ENCODE data around the gene KIF26B. TPM values are rescaled to one million over a fixed set of nuclear protein-coding genes. Genes with fewer than 3 reads are reported as not detected.

Gene KIF26B
- total RNA-seq, 2 donors from 2014 or later: 0.30 to 0.35 TPM

DNA sequence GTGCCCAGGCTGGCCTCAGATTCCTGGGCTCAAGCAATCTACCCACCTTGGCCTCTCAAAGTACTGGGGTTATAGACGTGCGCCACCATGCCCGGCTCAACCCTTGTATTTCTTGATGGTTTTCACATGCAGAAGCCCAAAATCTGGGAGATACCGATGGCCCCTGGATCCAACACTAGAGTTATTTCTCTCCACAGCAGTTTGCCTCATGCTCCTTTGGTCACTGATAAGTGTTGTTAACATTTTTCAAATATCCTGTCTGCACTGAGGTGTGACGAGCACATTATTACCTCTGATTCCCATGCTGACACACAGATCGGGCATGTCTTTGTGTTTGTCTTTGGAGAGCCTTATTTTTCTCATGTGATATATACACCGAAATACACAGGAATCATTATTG, 107.0 kb downstream of the KIF26B start:
- H3K27ac ChIP-seq: no peak overlapping the region
- no peaks in the 10 kb centered on the region for H3K36me3 ChIP-seq
- H3K9ac ChIP-seq (ENCODE audit: low read depth in 2 of 2, low read length in 2 of 2): no peak overlapping the region
- no peak for DNase-seq
- H3K4me1 ChIP-seq: no peaks in the 10 kb centered on the region
- no peaks in the 10 kb centered on the region for H3K9me3 ChIP-seq
- TF ChIP-seq, protein P1, sequence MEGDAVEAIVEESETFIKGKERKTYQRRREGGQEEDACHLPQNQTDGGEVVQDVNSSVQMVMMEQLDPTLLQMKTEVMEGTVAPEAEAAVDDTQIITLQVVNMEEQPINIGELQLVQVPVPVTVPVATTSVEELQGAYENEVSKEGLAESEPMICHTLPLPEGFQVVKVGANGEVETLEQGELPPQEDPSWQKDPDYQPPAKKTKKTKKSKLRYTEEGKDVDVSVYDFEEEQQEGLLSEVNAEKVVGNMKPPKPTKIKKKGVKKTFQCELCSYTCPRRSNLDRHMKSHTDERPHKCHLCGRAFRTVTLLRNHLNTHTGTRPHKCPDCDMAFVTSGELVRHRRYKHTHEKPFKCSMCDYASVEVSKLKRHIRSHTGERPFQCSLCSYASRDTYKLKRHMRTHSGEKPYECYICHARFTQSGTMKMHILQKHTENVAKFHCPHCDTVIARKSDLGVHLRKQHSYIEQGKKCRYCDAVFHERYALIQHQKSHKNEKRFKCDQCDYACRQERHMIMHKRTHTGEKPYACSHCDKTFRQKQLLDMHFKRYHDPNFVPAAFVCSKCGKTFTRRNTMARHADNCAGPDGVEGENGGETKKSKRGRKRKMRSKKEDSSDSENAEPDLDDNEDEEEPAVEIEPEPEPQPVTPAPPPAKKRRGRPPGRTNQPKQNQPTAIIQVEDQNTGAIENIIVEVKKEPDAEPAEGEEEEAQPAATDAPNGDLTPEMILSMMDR (IDR thresholded peaks at IDR 0.05): no peak
- intact Hi-C loops (cut with DNase I): no loop called here
- H3K27me3 ChIP-seq: peaks cover 7% of the 10 kb centered on the region
- H3K4me3 ChIP-seq: no peak overlapping the region

DNA sequence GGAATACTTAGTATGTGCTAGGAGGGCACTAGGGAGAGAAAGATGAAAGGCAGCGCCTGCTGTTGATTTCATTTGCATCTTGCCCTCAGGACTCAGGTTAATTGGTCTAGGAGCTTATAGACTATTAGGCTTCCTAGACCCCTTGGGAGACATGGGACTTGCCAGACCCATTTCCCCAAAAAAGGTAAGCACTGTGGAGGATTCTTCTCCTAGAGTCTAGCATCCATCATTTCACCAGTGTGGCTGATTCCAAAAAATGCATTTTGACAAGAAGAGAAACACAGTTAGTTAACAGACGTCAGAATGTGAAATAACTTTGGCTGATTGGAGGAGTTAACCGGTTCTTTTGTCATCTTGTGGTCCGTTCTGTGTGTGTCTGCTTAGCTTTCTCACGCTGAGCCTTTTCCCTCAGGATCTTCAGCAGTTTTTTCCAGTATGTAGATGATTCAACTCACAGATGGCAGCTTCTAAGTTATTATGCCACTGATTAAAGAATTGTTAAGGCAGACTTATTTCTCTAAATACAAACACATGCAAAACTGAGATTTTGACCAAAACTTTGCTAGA, 108.8 kb downstream of the KIF26B start:
- intact Hi-C loops (cut with DNase I): no loop called here
- TF ChIP-seq, protein P1 (IDR thresholded peaks at IDR 0.05): no peak
- H3K27me3 ChIP-seq: peaks cover 7% of the 10 kb centered on the region
- H3K9ac ChIP-seq (ENCODE audit: low read depth in 2 of 2, low read length in 2 of 2): no peak overlapping the region
- no peaks in the 10 kb centered on the region for H3K4me1 ChIP-seq
- no peak overlapping the region for H3K27ac ChIP-seq
- no peaks in the 10 kb centered on the region for H3K9me3 ChIP-seq
- H3K36me3 ChIP-seq: no peaks in the 10 kb centered on the region
- H3K4me3 ChIP-seq: no peak overlapping the region
- DNase-seq: no peak

DNA sequence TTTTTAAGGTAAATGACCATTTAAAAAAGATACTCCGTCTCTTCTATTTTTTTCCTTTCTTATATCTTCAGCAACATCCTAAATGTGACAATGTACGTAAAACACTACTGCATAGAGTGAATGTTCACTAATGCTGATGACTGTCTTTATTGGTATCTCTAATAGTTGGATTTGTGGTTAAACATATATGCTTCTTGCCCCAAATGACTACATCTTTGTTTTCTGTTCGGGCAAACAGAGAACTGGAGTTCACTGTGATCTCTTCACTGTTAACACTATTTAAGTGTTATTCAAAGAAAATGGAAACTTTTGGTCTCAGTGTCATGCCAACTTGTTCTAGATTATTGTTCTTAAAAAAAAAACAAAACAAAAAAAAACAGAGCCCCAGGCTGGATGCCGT, 109.4 kb downstream of the KIF26B start:
- no peaks in the 10 kb centered on the region for H3K36me3 ChIP-seq
- H3K27me3 ChIP-seq: peaks cover 7% of the 10 kb centered on the region
- H3K4me1 ChIP-seq: no peaks in the 10 kb centered on the region
- no peak overlapping the region for H3K9ac ChIP-seq (ENCODE audit: low read depth in 2 of 2, low read length in 2 of 2)
- no peak for DNase-seq
- H3K27ac ChIP-seq: no peak overlapping the region
- H3K9me3 ChIP-seq: no peaks in the 10 kb centered on the region
- intact Hi-C loops (cut with DNase I): no loop called here
- TF ChIP-seq, protein P1 (IDR thresholded peaks at IDR 0.05): no peak
- H3K4me3 ChIP-seq: no peak overlapping the region

DNA sequence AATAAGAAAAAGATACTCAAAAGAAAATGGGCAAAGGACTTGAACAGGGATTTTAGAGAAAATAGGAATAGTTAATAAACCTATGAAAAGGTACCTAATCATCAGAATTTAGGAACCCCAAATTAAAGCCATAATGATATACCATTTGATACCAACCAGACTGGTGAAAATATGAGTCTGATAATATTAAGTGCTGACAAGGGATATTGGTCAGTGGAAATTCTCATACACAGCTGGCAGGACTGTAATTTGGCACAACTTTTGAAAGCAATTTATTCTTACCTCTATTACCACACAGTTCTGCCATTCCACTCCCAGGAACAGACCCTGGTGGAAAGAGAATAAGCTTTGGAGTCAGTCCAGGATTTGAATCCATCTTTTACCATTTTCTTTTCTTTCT, 111.3 kb downstream of the KIF26B start:
- Histone ChIP-seq H3K27me3 (peaks cover 7% of the 10 kb centered on the region), H3K9me3 (no peaks in the 10 kb centered on the region), H3K36me3 (no peaks in the 10 kb centered on the region), H3K4me1 (no peaks in the 10 kb centered on the region), H3K9ac (ENCODE audit: low read depth in 2 of 2, low read length in 2 of 2) (no peak overlapping the region), H3K27ac (no peak overlapping the region), H3K4me3 (no peak overlapping the region)
- intact Hi-C loops (cut with DNase I): no loop called here
- TF ChIP-seq, protein P1 (IDR thresholded peaks at IDR 0.05): no peak
- DNase-seq: no peak

DNA sequence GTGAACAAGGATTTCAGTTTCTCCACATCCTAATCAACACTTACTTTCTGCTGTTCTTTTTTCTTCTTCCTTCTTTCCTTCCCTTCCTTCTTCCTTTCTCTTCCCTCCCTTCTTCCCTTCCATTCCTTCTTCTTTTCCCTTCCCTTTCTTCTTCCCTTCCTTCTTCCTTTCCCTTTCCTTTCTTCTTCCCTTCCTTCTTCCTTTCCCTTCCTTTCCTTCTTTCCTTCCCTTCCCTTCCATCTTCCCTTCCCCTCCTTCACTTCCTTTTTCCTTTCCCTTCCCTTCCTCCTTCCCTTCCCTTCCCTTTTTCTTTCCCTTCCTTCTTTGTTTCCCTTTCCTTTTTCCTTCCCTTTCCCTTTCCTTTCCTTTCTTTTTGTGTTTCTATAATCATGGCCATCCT, 115.3 kb downstream of the KIF26B start:
- Histone ChIP-seq H3K9ac (ENCODE audit: low read depth in 2 of 2, low read length in 2 of 2) (no peak overlapping the region), H3K4me1 (no peaks in the 10 kb centered on the region), H3K4me3 (no peak overlapping the region), H3K27me3 (no peaks in the 10 kb centered on the region), H3K27ac (no peak overlapping the region), H3K36me3 (no peaks in the 10 kb centered on the region), H3K9me3 (no peaks in the 10 kb centered on the region)
- TF ChIP-seq, protein P1 (IDR thresholded peaks at IDR 0.05): no peak
- DNase-seq: no peak
- intact Hi-C loops (cut with DNase I): no loop called here
